ENCODE results near the gene RCOR3.

Gene RCOR3

DNA sequence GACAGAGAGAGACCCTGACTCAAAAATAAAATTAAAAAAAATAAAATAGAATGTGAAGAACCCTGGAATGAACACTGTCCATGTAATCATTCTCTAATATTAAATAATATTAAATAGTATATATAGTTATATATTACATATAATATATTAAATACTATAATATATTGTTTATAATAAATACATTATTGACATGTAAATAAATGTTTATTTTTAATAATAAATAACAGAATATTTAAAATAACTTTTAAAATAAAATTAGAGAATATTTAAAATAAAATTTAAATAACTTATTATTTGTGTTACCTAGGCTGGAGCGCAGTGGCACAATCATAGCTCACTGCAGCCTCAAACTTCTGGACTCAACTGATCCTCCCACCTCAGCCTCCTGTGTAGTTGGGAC is 99.5 kb downstream of the RCOR3 start:
- no peak overlapping the region for H3K27ac ChIP-seq (ENCODE audit: insufficient read depth, low read length, poor library complexity, severe bottlenecking)
- no peak for DNase-seq
- H3K4me1 ChIP-seq (ENCODE audit: control insufficient read depth, insufficient read depth, low read length, poor library complexity, severe bottlenecking) = peaks cover 8% of the 10 kb centered on the region
- no peaks in the 10 kb centered on the region for H3K27me3 ChIP-seq (replicated peaks; ENCODE audit: control insufficient read depth, insufficient read depth, low read length, poor library complexity, severe bottlenecking)
- no peak overlapping the region for H3K4me3 ChIP-seq (ENCODE audit: insufficient read depth, low read depth, low read length, poor library complexity, severe bottlenecking)
- peaks cover 31% of the 10 kb centered on the region for H3K36me3 ChIP-seq (ENCODE audit: control insufficient read depth, insufficient read depth, low read length)
- H3K9me3 ChIP-seq (ENCODE audit: control insufficient read depth, low read length) = no peaks in the 10 kb centered on the region

DNA sequence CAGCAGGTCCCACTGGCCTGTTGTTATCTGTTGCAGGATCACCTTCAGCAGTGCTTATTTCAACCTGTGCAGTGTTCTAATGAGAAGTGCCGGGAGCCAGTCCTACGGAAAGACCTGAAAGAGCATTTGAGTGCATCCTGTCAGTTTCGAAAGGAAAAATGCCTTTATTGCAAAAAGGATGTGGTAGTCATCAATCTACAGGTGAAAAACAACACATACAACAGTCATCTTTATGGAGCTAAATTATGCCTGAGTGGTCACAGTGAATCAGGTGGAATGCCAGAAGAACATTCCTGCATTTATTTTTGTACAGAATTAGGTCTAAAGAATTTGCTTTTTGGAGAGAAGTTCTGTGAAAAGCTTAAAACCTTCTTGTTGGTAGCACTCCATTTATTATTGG is 100.7 kb downstream of the RCOR3 start:
- no peak overlapping the region for H3K4me3 ChIP-seq (ENCODE audit: insufficient read depth, low read depth, low read length, poor library complexity, severe bottlenecking)
- H3K27ac ChIP-seq (ENCODE audit: insufficient read depth, low read length, poor library complexity, severe bottlenecking) = no peak overlapping the region
- DNase-seq = no peak
- H3K27me3 ChIP-seq (replicated peaks; ENCODE audit: control insufficient read depth, insufficient read depth, low read length, poor library complexity, severe bottlenecking) = no peaks in the 10 kb centered on the region
- no peaks in the 10 kb centered on the region for H3K4me1 ChIP-seq (ENCODE audit: control insufficient read depth, insufficient read depth, low read length, poor library complexity, severe bottlenecking)
- H3K36me3 ChIP-seq (ENCODE audit: control insufficient read depth, insufficient read depth, low read length) = peaks cover 31% of the 10 kb centered on the region
- H3K9me3 ChIP-seq (ENCODE audit: control insufficient read depth, low read length) = no peaks in the 10 kb centered on the region

- Histone ChIP-seq H3K4me1 (ENCODE audit: control insufficient read depth, insufficient read depth, low read length, poor library complexity, severe bottlenecking) (no peaks in the 10 kb centered on the region), H3K4me3 (ENCODE audit: insufficient read depth, low read depth, low read length, poor library complexity, severe bottlenecking) (no peak overlapping the region), H3K27ac (ENCODE audit: insufficient read depth, low read length, poor library complexity, severe bottlenecking) (no peak overlapping the region), H3K9me3 (ENCODE audit: control insufficient read depth, low read length) (no peaks in the 10 kb centered on the region), H3K36me3 (ENCODE audit: control insufficient read depth, insufficient read depth, low read length) (peaks cover 38% of the 10 kb centered on the region), H3K27me3 (replicated peaks; ENCODE audit: control insufficient read depth, insufficient read depth, low read length, poor library complexity, severe bottlenecking) (no peaks in the 10 kb centered on the region)
- DNase-seq = no peak
These were observed 102.0 kb downstream of the RCOR3 start for GRCh38 chr1:211361202-211361601.
